ENCODE results near the gene ADAMTS20.

DNA sequence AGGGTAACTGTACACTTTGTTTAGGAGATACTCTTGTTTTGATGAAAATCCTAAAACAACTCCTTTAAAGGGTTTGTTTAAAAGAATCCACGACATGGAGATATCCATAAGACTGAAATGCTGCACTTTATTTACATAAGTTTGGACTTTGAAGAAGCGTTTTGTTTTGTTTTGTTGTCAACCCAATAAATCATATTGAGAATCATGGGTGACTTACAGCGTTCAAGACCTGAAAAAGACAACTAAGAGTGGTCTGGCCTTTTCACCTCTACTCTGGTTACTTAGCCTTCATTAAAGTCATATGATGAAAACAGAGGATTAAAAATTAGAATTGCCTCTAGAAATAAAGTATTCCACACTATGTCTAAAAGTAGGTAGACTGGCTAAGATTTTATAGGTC lies 234.8 kb downstream of the ADAMTS20 start:
- TF ChIP-seq POLR2AphosphoS5 (IDR thresholded peaks at IDR 0.05; ENCODE audit: borderline replicate concordance, low read depth, low read length) (no peak), EZH2 (IDR thresholded peaks at IDR 0.05) (no peak)

Data from SK-N-MC (cell line).